Lung (tissue), 12 donors: ENCODE data around the gene ZRANB3. TPM values are rescaled to one million over a fixed set of nuclear protein-coding genes. Genes with fewer than 3 reads are reported as not detected.

Experiments
- ATAC-seq: fragments of 200-7000 bp; cut with Tn5 transposase; one replicate; pipeline ENCODE4 v1.9.1; 2020; ENCODE audit warnings: moderate number of reproducible peaks; ENCODE audit not compliant: insufficient read depth, low FRiP score
- DNase-seq, 3 donors: peaks; one replicate each; pipeline ENCODE4 v3.0.0-alpha.2; 2013 to 2017
- H3K27ac ChIP-seq, 2 donors: one replicate each; pipeline ENCODE4 v1.5.1; 2013; ENCODE audit warnings: mild to moderate bottlenecking in 2 of 2, moderate library complexity in 2 of 2, control low read depth in 1 of 2, inconsistent platforms in 1 of 2, low read depth in 1 of 2, low read length in 1 of 2
- H3K27me3 ChIP-seq, 3 donors: one replicate each; pipeline ENCODE4 v1.5.1; 2013; ENCODE audit warnings: low read length in 2 of 3; ENCODE audit not compliant: control insufficient read depth in 3 of 3, insufficient read depth in 3 of 3
- H3K36me3 ChIP-seq, 4 donors: one replicate each; pipeline ENCODE4 v1.5.1; 2013; ENCODE audit warnings: low read length in 4 of 4, mild to moderate bottlenecking in 1 of 4, moderate library complexity in 1 of 4; ENCODE audit not compliant: control insufficient read depth in 4 of 4, insufficient read depth in 4 of 4
- H3K4me1 ChIP-seq, 5 donors: one replicate each; pipeline ENCODE4 v1.5.1; 2013; ENCODE audit warnings: low read length in 5 of 5, mild to moderate bottlenecking in 2 of 5, moderate library complexity in 1 of 5; ENCODE audit not compliant: control insufficient read depth in 5 of 5, insufficient read depth in 5 of 5
- H3K4me3 ChIP-seq: one replicate; pipeline ENCODE4 v1.5.1; 2013; ENCODE audit warnings: mild to moderate bottlenecking, control low read depth, moderate library complexity
- H3K9ac ChIP-seq, 2 donors: one replicate each; pipeline ENCODE4 v1.5.1; 2013; ENCODE audit warnings: low read length in 2 of 2, control low read depth in 1 of 2; ENCODE audit not compliant: insufficient read depth in 1 of 2
- H3K9me3 ChIP-seq, 4 donors: one replicate each; pipeline ENCODE4 v1.5.1; 2013; ENCODE audit warnings: low read length in 3 of 4, mild to moderate bottlenecking in 1 of 4, moderate library complexity in 1 of 4; ENCODE audit not compliant: control insufficient read depth in 4 of 4, insufficient read depth in 3 of 4
- WGBS, 2 donors: extraction: QIAGEN DNeasy Blood & Tissue Kit; methylation state at CpG; one replicate each; pipeline ENCODE4 v1.1.7; 2013; 5-methylcytosine and 5-hydroxymethylcytosine counted together
- polyA plus RNA-seq, 2 donors: library from polyadenylated mRNA; stranded (reverse); fragments of 200-250 nt; gene quantifications; one replicate each; pipeline ENCODE4 v1.2.1, GENCODE V29; 2013
- total RNA-seq, 2 donors: library from RNA; depleted of rRNA in 1 of 2; stranded (reverse); fragments of >200 nt in 1 of 2; gene quantifications; one replicate each; pipeline ENCODE4 v1.2.1, GENCODE V29; 2014 to 2021
- TF ChIP-seq, protein P1 (sequence below): IDR thresholded peaks from 2 replicates; pipeline ENCODE4 v1.5.1; 2012; ENCODE audit warnings: mild to moderate bottlenecking; ENCODE audit errors: control extremely low read depth, extremely low read depth
- donor health status: control.
- donor health status: control.
- donor health status: Bipolar disorder and iron deficiency.
- donor health status: healthy.
- donor health status: DM: yes; HTN: yes; CAD: no.

ZRANB3 gene
- total and polyA plus RNA-seq, 4 donors, result 1.3 to 14.9 (median 3.3) TPM

GRCh38 chr2:135259123-135259522, 271.9 kb downstream of the ZRANB3 start:
- DNase-seq, result no peak
- peaks cover 0 to 3% (median 0%) of the 10 kb centered on the region in 5 donors for H3K4me1 ChIP-seq
- no peak overlapping the region for H3K9ac ChIP-seq
- no peak for ATAC-seq
- 97% methylated on average over 6 of the region's 6 CpGs for WGBS, 2 donors
- no peak overlapping the region for H3K27ac ChIP-seq
- TF ChIP-seq, protein P1, sequence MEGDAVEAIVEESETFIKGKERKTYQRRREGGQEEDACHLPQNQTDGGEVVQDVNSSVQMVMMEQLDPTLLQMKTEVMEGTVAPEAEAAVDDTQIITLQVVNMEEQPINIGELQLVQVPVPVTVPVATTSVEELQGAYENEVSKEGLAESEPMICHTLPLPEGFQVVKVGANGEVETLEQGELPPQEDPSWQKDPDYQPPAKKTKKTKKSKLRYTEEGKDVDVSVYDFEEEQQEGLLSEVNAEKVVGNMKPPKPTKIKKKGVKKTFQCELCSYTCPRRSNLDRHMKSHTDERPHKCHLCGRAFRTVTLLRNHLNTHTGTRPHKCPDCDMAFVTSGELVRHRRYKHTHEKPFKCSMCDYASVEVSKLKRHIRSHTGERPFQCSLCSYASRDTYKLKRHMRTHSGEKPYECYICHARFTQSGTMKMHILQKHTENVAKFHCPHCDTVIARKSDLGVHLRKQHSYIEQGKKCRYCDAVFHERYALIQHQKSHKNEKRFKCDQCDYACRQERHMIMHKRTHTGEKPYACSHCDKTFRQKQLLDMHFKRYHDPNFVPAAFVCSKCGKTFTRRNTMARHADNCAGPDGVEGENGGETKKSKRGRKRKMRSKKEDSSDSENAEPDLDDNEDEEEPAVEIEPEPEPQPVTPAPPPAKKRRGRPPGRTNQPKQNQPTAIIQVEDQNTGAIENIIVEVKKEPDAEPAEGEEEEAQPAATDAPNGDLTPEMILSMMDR, result no peak
- no peaks in the 10 kb centered on the region for H3K36me3 ChIP-seq
- H3K27me3 ChIP-seq, result no peaks in the 10 kb centered on the region
- H3K4me3 ChIP-seq, result no peak overlapping the region
- no peaks in the 10 kb centered on the region for H3K9me3 ChIP-seq

DNA sequence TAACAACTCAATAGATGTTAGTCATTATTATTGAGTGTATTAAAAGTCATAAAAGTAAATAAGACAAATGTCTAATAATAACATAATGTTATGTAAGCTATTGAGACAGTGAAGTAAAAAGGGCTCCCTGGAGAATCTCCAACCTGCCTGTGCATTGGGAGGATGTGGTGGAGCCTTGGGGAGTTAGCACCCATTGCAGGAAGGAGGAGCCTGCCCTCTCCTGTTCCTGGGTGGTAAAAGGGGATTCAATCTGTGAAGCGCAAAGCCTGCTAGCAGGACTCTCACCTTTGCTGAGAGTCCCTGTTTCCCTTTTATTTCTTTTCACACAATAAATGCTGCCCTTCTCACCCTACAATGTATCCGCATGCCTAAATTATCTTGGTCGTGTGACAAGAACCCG, 272.8 kb downstream of the ZRANB3 start:
- TF ChIP-seq, protein P1, result no peak
- DNase-seq, result no peak
- 94 to 99% methylated on average over 4 of the region's 4 CpGs for WGBS, 2 donors
- ATAC-seq, result no peak
- H3K36me3 ChIP-seq, result no peaks in the 10 kb centered on the region
- H3K4me1 ChIP-seq, result peaks cover 0 to 3% (median 0%) of the 10 kb centered on the region in 5 donors
- no peak overlapping the region for H3K4me3 ChIP-seq
- no peaks in the 10 kb centered on the region for H3K27me3 ChIP-seq
- H3K9me3 ChIP-seq, result no peaks in the 10 kb centered on the region
- H3K27ac ChIP-seq, result no peak overlapping the region
- no peak overlapping the region for H3K9ac ChIP-seq

DNA sequence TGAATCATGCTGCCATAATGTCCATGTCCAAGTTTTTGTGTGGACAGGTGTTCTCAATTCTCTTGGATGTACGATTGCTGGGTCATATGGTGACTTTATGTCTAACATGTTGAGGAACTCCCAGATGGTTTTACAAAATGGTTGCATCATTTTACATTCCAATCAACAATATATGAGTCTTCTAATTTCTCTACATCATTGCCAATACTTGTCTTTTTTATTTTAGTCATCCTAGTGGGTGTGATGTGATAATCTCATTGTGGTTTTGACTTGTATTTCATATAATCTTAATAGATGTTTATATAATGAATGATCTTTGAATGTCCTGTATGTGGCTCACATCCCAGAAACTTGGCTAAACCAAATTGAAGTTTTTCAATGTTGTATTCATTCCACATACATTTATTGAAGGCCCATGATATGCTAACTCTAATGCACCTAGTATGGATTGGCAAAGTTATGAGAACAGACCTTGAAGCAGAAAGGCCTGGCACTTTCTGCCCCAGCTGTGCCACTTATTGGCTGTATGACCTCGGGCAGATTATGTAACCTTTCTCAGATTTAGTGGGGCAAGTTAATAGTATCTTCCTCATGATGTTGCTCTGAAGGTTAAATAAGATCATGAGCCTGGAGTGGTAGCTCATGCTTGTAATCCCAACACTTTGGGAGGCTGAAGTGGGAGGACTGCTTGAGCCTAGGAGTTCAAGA, 273.5 kb downstream of the ZRANB3 start:
- Histone ChIP-seq H3K27me3 (no peaks in the 10 kb centered on the region), H3K36me3 (no peaks in the 10 kb centered on the region), H3K4me3 (no peak overlapping the region), H3K27ac (no peak overlapping the region), H3K9ac (no peak overlapping the region), H3K4me1 (peaks cover 0 to 3% (median 0%) of the 10 kb centered on the region in 5 donors), H3K9me3 (peaks cover 0 to 1% (median 0%) of the 10 kb centered on the region in 4 donors)
- ATAC-seq (no peak), DNase-seq (peak in 2 of 3 donors; percentile 48 to 59)
- TF ChIP-seq, protein P1, result no peak
- 87 to 89% methylated on average over 2 of the region's 2 CpGs for WGBS, 2 donors
